Measurements from ENCODE around the gene KLHL5.

Gene KLHL5

DNA sequence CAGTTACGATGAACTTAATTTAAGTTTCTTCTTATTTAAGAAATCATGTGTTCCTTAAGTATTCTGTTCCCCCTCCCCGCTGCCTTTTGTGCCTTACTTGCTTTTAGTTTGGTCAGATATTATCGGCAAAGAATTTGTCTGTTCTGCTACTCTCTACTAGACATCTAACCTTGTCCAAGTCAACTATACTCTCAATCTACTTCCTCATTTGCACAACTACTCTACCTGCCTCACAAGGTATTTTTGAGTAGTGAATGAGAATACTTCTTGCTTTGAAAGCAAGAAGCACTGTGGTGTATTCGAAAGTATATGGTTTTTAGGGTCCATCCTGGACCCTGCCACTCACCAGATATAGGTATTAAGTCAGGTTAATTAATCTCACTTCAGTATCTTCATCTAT, 8.0 kb upstream of the KLHL5 start:
- ATAC-seq: peak; percentile 43
- H3K4me3 Mint-ChIP-seq: no peak overlapping the region
- no peaks in the 10 kb centered on the region for H3K27me3 Mint-ChIP-seq
- H3K36me3 Mint-ChIP-seq: peaks cover 6% of the 10 kb centered on the region
- H3K9me3 Mint-ChIP-seq: no peaks in the 10 kb centered on the region
- peaks cover 48% of the 10 kb centered on the region for H3K4me1 Mint-ChIP-seq
- no peak overlapping the region for H3K27ac Mint-ChIP-seq

DNA sequence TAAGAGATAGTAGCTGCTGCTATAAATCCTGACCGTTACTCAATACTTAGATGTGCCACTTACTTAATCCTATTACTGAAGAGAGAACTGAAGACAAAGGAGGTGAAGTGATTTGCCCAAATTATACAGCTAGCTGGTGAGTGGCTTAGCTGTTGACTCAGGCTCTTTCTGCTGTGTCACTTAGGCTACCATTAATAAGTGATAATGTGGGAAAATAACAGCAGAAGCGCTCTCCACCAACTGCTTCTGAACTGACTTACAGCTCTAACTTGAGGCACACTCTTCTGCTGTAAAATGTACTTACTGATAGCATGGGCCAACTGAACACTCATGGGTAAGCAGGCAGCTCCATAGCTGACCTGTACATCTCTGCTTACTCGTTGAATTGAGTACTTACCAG, 7.5 kb upstream of the KLHL5 start:
- ATAC-seq: no peak
- Mint-ChIP-seq H3K36me3 (peaks cover 6% of the 10 kb centered on the region), H3K27ac (no peak overlapping the region), H3K4me1 (peaks cover 48% of the 10 kb centered on the region), H3K9me3 (no peaks in the 10 kb centered on the region), H3K27me3 (no peaks in the 10 kb centered on the region), H3K4me3 (no peak overlapping the region)

DNA sequence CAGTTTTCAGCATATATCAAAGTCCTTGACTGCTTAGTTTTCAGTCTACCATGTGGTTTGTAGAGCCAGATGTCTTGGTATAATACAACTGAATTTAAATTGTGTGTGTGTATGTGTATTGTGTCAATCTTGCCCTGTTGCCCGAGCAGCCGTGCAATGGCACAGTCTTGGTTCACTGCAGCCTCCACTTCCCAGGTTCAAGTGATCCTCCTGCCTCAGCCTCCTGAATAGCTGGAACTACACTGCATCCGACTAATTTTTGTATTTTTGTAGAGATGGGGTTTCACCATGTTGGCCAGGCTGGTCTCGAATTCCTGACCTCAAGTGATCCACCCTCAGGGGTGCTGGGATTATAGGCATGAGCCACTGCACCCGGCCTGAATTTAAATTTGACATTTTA, 6.0 kb upstream of the KLHL5 start:
- Mint-ChIP-seq H3K27me3 (no peaks in the 10 kb centered on the region), H3K36me3 (peaks cover 6% of the 10 kb centered on the region), H3K9me3 (no peaks in the 10 kb centered on the region), H3K4me3 (no peak overlapping the region), H3K27ac (no peak overlapping the region), H3K4me1 (peaks cover 50% of the 10 kb centered on the region)
- no peak for ATAC-seq

DNA sequence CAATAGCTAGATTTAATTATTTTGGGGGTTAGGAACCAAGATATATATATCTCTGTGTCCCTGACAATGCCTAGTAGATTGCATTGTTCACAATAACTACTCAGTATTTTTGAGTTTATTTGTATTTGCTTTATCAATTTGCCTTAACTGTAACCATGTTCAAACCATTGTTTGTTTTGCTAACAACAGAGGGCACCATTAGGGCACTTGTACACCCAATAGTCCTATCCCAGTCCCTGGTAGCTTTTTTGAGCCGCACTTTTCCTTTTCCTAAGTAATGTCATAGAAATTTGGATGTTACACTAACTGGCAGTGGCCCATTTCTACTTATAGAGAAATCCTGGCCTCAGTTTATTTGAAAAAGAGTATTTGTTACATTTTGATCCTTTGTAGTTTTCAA, 575 bp upstream of the KLHL5 start:
- Mint-ChIP-seq H3K36me3 (peaks cover 12% of the 10 kb centered on the region), H3K9me3 (no peaks in the 10 kb centered on the region), H3K4me1 (peaks cover 42% of the 10 kb centered on the region), H3K27ac (no peak overlapping the region), H3K4me3 (no peak overlapping the region), H3K27me3 (no peaks in the 10 kb centered on the region)
- ATAC-seq: no peak

DNA sequence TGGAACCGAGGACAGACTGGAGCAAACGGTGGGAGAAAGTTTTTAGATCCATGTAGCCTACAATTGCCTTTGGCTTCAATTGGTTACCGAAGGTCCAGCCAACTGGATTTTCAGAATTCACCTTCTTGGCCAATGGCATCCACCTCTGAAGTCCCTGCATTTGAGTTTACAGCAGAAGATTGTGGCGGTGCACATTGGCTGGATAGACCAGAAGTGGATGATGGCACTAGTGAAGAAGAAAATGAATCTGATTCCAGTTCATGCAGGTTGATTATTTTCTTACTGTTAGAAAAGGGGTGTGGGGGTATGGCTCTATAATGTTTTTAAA, 702 bp downstream of the KLHL5 start:
- Mint-ChIP-seq H3K36me3 (peaks cover 7% of the 10 kb centered on the region), H3K4me3 (no peak overlapping the region), H3K9me3 (no peaks in the 10 kb centered on the region), H3K27me3 (no peaks in the 10 kb centered on the region), H3K27ac (no peak overlapping the region), H3K4me1 (peaks cover 43% of the 10 kb centered on the region)
- ATAC-seq: no peak

DNA sequence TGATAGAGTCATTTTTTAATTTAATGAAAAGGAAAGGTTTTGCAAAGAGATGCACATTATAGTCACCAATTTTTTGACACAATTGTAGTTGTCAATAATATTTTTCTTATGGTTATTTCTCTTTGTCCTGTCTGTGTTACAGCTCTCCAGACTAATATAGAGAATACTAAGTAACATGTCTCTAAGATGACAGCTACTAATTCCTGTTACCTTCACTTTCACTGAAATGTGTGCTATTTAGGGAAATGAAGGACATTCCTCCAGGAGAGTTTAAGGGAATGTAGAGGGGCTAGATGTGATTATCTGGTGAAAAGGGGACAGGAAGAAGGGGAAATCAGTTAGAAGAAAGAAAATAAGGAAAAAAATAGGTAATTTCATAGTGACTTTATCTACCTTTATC, 1.4 kb downstream of the KLHL5 start:
- no peak overlapping the region for H3K27ac Mint-ChIP-seq
- no peaks in the 10 kb centered on the region for H3K9me3 Mint-ChIP-seq
- H3K27me3 Mint-ChIP-seq: no peaks in the 10 kb centered on the region

DNA sequence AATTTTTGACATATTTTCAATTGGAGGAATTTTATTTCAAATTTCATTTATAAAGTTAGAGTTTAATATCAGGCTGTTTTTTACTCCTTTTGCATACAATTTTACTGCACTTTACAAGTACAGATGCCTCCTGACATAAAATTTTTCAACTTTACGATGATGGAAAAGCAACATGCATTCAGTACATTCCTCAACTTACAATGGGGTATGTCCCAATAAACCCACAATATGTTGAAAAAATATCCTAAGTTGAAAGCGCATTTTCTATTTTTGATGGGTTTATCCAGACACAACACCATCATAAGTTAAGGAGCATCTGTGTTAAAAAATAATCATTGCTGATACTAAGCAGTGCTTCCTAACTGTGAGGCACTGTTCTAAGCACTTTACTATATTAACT, 4.3 kb downstream of the KLHL5 start:
- Mint-ChIP-seq H3K4me1 (peaks cover 48% of the 10 kb centered on the region), H3K27me3 (no peaks in the 10 kb centered on the region), H3K27ac (no peak overlapping the region), H3K4me3 (no peak overlapping the region), H3K9me3 (no peaks in the 10 kb centered on the region), H3K36me3 (peaks cover 17% of the 10 kb centered on the region)
- no peak for ATAC-seq

More for the DNA sequence above, 1.4 kb downstream of the KLHL5 start:
- Mint-ChIP-seq H3K4me1 (peaks cover 50% of the 10 kb centered on the region), H3K36me3 (peaks cover 11% of the 10 kb centered on the region), H3K4me3 (no peak overlapping the region)
- ATAC-seq: no peak

DNA sequence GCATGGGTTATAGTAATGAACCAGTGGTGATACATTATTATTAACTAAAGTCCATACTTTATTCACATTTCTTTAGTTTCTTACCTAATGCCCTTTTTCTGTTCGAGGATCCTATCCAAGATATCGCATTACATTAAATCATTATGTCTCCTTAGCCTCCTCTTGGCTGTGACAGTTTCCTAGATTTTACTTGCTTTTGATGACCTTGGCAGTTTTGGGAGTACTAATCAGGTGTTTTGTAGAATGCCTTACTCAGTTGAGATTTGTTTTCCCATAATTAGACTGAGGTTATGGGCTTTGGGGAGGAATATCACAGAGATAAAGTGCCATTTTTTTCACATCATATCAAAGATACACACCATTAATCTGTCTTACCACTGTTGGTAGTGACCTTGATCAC, 5.0 kb downstream of the KLHL5 start:
- Mint-ChIP-seq H3K36me3 (peaks cover 17% of the 10 kb centered on the region), H3K4me1 (peaks cover 44% of the 10 kb centered on the region), H3K27me3 (no peaks in the 10 kb centered on the region), H3K4me3 (no peak overlapping the region), H3K9me3 (no peaks in the 10 kb centered on the region), H3K27ac (no peak overlapping the region)
- no peak for ATAC-seq

DNA sequence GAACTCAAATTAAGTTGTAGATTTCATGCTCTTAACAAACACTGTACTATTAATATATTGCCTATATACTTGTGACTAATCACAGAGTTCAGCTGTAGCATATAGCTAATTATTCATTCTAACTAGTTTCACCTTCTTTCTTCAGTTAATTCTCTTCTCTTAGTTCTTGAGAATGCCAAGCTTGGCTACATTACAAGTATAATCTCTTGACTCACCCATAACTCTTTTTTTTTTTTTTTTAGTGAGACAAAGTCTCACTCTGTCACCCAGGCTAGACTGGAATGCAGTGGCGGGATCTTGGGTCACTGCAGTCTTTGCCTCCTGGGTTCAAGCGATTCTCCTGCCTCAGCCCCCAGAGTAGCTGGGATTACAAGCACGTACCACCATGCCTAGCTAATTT, 5.4 kb downstream of the KLHL5 start:
- ATAC-seq: no peak
- no peak overlapping the region for H3K4me3 Mint-ChIP-seq
- peaks cover 44% of the 10 kb centered on the region for H3K4me1 Mint-ChIP-seq
- H3K27ac Mint-ChIP-seq: peak overlapping the region; percentile 57
- H3K9me3 Mint-ChIP-seq: no peaks in the 10 kb centered on the region
- H3K36me3 Mint-ChIP-seq: peaks cover 15% of the 10 kb centered on the region
- H3K27me3 Mint-ChIP-seq: no peaks in the 10 kb centered on the region

DNA sequence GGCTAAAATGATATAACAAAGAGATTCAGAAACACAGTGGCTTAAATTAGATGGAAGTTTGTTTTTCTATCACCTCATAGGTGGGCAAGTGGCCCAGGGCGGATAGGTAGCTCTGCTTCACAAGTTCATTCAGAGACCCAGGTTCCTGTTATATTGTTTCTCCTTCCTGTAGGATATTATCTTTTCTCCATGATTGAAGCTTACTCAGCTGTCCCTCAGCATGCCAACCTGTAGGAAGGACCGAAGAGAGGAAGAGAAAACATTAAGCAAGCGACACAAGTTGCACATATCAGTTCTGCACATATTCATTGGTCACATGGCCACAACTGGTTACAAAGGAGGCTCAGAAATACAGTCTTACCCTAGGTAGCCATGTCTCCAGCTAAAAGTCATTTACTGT, 6.9 kb downstream of the KLHL5 start:
- ATAC-seq: no peak
- H3K27me3 Mint-ChIP-seq: no peaks in the 10 kb centered on the region
- no peak overlapping the region for H3K4me3 Mint-ChIP-seq
- no peaks in the 10 kb centered on the region for H3K9me3 Mint-ChIP-seq
- H3K4me1 Mint-ChIP-seq: peaks cover 33% of the 10 kb centered on the region
- peaks cover 11% of the 10 kb centered on the region for H3K36me3 Mint-ChIP-seq
- H3K27ac Mint-ChIP-seq: no peak overlapping the region

DNA sequence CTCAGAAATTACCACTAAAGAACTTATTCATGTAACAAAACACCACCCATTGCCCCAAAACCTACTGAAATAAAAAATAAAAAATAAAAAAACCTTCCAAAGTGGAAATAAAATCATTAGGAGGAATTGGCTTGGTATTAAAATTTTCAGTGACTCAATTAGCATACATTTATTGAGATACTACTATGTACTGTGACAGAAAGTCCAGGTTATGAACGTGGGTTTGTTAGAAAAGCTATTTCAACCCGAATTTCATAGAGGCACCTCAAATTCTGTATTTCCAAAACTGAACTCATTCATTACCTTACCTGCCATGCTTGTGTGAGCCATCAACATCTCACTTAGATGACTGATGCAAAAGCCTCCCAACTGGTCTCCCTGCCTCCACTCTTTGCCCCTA, 16.8 kb downstream of the KLHL5 start:
- Mint-ChIP-seq H3K4me3 (no peak overlapping the region), H3K9me3 (no peaks in the 10 kb centered on the region), H3K27me3 (no peaks in the 10 kb centered on the region), H3K4me1 (peaks cover 5% of the 10 kb centered on the region), H3K36me3 (peaks cover 41% of the 10 kb centered on the region), H3K27ac (no peak overlapping the region)
- no peak for ATAC-seq

DNA sequence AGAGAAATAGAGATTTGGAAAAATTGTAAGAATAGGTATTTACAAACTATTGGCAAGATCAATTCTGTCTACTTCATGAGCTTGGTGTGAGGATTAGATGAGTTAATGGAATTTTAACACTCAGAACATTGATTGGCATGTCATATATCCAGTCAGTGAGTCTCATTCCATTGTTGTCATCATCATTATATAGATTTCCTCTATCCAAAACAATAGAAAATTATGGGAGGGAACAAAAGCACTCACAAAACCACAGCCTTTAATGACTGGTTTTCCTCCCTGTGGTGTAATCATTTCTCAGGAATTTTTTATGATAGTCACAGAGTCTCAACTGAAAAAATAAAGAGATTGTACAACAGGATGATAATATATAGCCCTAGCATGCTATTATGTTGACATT, 21.1 kb downstream of the KLHL5 start:
- Mint-ChIP-seq H3K36me3 (peaks cover 35% of the 10 kb centered on the region), H3K27ac (no peak overlapping the region), H3K4me3 (no peak overlapping the region), H3K4me1 (peaks cover 5% of the 10 kb centered on the region), H3K9me3 (no peaks in the 10 kb centered on the region), H3K27me3 (no peaks in the 10 kb centered on the region)
- no peak for ATAC-seq

DNA sequence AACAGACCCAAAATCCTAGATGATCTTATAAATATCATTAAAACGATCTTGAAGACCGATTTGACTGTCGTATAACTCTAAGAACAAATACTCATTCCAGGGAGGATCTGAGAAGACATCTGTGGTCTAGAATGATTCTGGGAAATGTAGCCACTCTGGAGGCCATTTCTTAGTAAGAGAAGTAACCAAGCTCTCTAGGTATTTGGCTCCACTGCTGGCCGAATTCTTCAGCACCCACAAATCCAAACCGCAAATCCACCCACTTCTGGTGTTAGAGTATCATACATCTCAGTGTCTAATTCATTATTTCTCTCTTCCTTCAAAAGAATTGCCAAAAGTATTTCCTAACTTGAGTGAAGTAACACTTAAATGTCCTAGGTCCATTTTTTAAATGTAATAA, 23.9 kb downstream of the KLHL5 start:
- Mint-ChIP-seq H3K4me3 (no peak overlapping the region), H3K27me3 (no peaks in the 10 kb centered on the region), H3K27ac (no peak overlapping the region), H3K9me3 (no peaks in the 10 kb centered on the region), H3K4me1 (peaks cover 5% of the 10 kb centered on the region), H3K36me3 (peaks cover 42% of the 10 kb centered on the region)
- ATAC-seq: no peak

DNA sequence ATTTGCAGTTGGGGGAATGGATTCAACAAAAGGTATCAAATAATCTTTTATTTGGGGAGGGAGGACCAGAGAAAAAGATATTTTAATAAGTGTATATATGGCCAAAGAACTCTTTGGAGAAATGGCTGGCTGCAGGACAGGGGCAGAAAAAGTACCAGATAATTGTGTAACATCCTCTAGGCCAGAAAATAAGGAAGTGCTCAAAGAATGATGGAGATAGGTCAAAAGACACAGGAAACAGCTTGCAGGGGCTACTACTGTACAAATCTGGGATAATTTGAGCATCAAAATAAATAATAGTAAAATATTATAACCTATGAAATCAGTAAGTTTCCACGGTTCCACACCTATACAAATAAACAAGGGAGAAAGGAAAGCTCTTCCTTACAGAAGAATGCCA, 34.8 kb downstream of the KLHL5 start:
- Mint-ChIP-seq H3K36me3 (peaks cover 39% of the 10 kb centered on the region), H3K27ac (no peak overlapping the region), H3K4me1 (no peaks in the 10 kb centered on the region), H3K27me3 (no peaks in the 10 kb centered on the region), H3K4me3 (no peak overlapping the region), H3K9me3 (no peaks in the 10 kb centered on the region)
- no peak for ATAC-seq

DNA sequence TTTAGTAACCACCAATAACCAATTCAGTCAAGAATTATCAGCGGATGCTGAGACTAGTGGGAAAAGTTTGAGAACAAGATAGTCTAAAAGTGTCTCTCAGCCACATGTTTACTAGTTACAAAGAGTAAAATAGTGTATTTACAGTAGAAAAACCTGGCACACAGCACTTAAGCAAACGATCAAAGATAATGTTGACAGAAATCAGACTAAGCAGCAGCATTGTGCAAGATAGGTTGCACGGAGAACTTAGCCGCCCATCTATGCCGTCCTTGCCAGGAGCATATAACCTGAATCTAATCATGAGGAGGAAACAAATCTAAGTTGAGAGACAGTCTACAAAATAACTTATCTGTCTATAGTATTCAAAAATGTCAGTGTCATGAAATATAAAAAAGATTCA, 35.3 kb downstream of the KLHL5 start:
- Mint-ChIP-seq H3K4me3 (no peak overlapping the region), H3K36me3 (peaks cover 41% of the 10 kb centered on the region), H3K27ac (no peak overlapping the region), H3K9me3 (no peaks in the 10 kb centered on the region), H3K27me3 (no peaks in the 10 kb centered on the region), H3K4me1 (no peaks in the 10 kb centered on the region)
- ATAC-seq: no peak

DNA sequence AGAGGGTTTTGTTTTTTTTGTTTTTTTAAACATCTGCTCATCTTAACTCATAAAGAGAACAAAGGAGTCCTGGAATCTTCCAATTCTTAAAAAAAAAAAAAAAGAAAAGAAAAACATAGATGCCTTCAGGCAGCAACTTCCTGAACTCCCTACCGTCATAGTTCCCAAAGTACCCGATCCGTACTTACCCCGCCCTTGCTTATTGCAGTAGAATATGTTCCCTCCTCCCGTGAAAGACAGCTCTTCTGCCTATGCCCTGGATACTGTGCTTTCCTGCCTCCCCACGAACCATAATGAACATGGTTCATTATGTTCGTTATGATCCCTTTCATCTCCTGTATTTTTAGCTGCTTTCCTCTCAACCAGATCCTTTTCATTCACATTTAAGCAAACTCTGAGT, 40.3 kb downstream of the KLHL5 start:
- peaks cover 57% of the 10 kb centered on the region for H3K36me3 Mint-ChIP-seq
- H3K4me1 Mint-ChIP-seq: no peaks in the 10 kb centered on the region
- peaks cover 5% of the 10 kb centered on the region for H3K9me3 Mint-ChIP-seq
- no peak overlapping the region for H3K27ac Mint-ChIP-seq
- H3K27me3 Mint-ChIP-seq: no peaks in the 10 kb centered on the region
- no peak for ATAC-seq
- H3K4me3 Mint-ChIP-seq: no peak overlapping the region

DNA sequence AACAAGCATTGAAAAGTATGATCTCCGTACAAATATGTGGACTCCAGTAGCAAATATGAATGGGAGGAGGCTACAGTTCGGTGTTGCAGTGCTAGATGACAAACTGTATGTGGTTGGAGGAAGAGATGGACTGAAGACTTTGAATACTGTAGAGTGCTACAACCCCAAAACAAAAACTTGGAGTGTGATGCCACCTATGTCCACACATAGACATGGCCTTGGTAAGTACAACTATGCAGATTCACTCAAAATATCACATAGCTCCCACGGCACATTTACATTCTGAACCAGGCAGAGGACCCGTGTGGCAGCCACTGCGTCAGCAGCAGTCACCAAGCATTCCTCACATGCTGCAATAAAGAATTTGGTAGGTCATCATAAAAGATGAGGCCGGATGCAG, 41.3 kb downstream of the KLHL5 start:
- ATAC-seq: no peak

More for the DNA sequence above, 41.3 kb downstream of the KLHL5 start:
- H3K4me3 Mint-ChIP-seq: no peak overlapping the region
- no peaks in the 10 kb centered on the region for H3K27me3 Mint-ChIP-seq
- H3K27ac Mint-ChIP-seq: no peak overlapping the region
- peaks cover 61% of the 10 kb centered on the region for H3K36me3 Mint-ChIP-seq
- H3K4me1 Mint-ChIP-seq: no peaks in the 10 kb centered on the region
- H3K9me3 Mint-ChIP-seq: peaks cover 5% of the 10 kb centered on the region

Data from stimulated activated memory B cell treated with anti-CD40 and anti-IgM and Interleukin-4, amounts not matched to agents 10 μg/mL and 1 μg/mL and 100 μg/mL, for 72 hours (primary cell).